ENCODE results near the gene CCDC146. TPM values are rescaled to one million over a fixed set of nuclear protein-coding genes. Genes with fewer than 3 reads are reported as not detected.

CCDC146 gene
- total and polyA plus RNA-seq, 2 of the 13 experiments (the other 11 are each of a cell fraction or from before 2014, with no cell fraction given) = 2.4 to 4.1 TPM

DNA sequence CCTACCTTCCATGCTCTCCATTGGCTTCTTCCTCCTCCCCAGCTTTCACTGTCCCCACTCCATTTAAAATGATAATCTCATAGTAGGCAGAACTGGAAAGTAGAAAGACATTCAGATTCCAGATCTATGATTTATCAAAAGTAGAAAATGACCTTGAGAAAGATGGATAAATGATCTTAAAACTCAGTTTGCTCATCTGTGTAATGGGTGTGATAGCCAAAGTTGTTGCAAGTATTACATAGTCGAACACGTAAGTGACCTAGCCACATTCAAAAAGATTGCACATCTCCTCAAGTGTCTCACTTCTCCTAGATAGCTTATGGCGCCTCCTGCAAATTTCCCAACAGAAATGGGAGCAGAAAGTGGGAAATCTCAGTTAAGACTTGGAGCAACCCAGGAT, 167.0 kb downstream of the CCDC146 start:
- H3K4me3 ChIP-seq (replicated peaks in 1 of 3; ENCODE audit: insufficient read depth in 1 of 3, low read depth in 2 of 3, low read length in 3 of 3) = no peak overlapping the region
- no TSS peak for BruUV-seq (replicated peaks)
- no peak overlapping the region for H3K9ac ChIP-seq (ENCODE audit: insufficient read depth, low read depth, low read length)
- TF ChIP-seq ZNF629 (CRISPR knock-in tag; conservative IDR thresholded peaks at IDR 0.05) = peak; percentile 56; the same call in 1 of the 2 replicates
- TF ChIP-seq ZBTB21 (CRISPR knock-in tag; IDR thresholded peaks at IDR 0.05) = no peak
- ChIA-PET CTCF (ENCODE audit: low intra/inter-chr PET ratio, low total read pairs) (no interaction called here), POLR2A (no interaction called here)
- H2AFZ ChIP-seq (ENCODE audit: low read length) = no peak overlapping the region
- H3K4me1 ChIP-seq (ENCODE audit: insufficient read depth, low read length) = no peaks in the 10 kb centered on the region
- no peaks in the 10 kb centered on the region for H3K79me2 ChIP-seq (ENCODE audit: insufficient read depth, low read length)
- no peak overlapping the region for H3K4me2 ChIP-seq (ENCODE audit: low read depth, low read length)
- H4K20me1 ChIP-seq (ENCODE audit: insufficient read depth, low read length) = no peaks in the 10 kb centered on the region
- H3K27me3 ChIP-seq (ENCODE audit: control insufficient read depth in 1 of 2, insufficient read depth in 2 of 2, low read length in 2 of 2) = no peaks in the 10 kb centered on the region
- in situ Hi-C loops (cut with HindIII; ENCODE audit: extremely low pct_ligation_motif_present, low pct_unique_long_range_greater_than_20kb) = no loop called here
- no peak overlapping the region for H3K27ac ChIP-seq (ENCODE audit: extremely low read length, insufficient read depth, low read length)
- no peaks in the 10 kb centered on the region for H3K9me3 ChIP-seq (ENCODE audit: low read length)
- intact Hi-C loops (cut with micrococcal nuclease; ENCODE audit: unreplicated experiment) = no loop called here
- 95% methylated on average over 3 of the region's 3 CpGs for WGBS (ENCODE audit: low lambda C conversion rate)
- no peak for ATAC-seq
- no peak for DNase-seq (ENCODE audit: low spot score)
- no peaks in the 10 kb centered on the region for H3K36me3 ChIP-seq (replicated peaks in 1 of 2; ENCODE audit: control insufficient read depth in 1 of 2, insufficient read depth in 2 of 2, low read length in 2 of 2)
- FAIRE-seq = no peak

GRCh38 chr7:77290425-77290824, 168.0 kb downstream of the CCDC146 start:
- POLR2A ChIA-PET = no interaction called here
- FAIRE-seq (no peak), ATAC-seq (no peak), DNase-seq (ENCODE audit: low spot score) (no peak)
- no peaks in the 10 kb centered on the region for H3K79me2 ChIP-seq (ENCODE audit: insufficient read depth, low read length)
- no peak for TF ChIP-seq ZNF510 (CRISPR knock-in tag; IDR thresholded peaks at IDR 0.05; ENCODE audit: low read depth)
- no peak for TF ChIP-seq NCOA5 (CRISPR knock-in tag; IDR thresholded peaks at IDR 0.05)
- TF ChIP-seq, protein P1, sequence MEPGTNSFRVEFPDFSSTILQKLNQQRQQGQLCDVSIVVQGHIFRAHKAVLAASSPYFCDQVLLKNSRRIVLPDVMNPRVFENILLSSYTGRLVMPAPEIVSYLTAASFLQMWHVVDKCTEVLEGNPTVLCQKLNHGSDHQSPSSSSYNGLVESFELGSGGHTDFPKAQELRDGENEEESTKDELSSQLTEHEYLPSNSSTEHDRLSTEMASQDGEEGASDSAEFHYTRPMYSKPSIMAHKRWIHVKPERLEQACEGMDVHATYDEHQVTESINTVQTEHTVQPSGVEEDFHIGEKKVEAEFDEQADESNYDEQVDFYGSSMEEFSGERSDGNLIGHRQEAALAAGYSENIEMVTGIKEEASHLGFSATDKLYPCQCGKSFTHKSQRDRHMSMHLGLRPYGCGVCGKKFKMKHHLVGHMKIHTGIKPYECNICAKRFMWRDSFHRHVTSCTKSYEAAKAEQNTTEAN (CRISPR knock-in tag; conservative IDR thresholded peaks at IDR 0.05) = no peak
- TF ChIP-seq ZIK1 (CRISPR knock-in tag; IDR thresholded peaks at IDR 0.05; ENCODE audit: borderline replicate concordance, low read depth) = no peak
- no peak for TF ChIP-seq ZNF607 (CRISPR knock-in tag; IDR thresholded peaks at IDR 0.05; ENCODE audit: borderline replicate concordance)
- TF ChIP-seq RXRB (CRISPR knock-in tag; IDR thresholded peaks at IDR 0.05; ENCODE audit: borderline replicate concordance) = no peak
- TF ChIP-seq ZNF101 (CRISPR knock-in tag; IDR thresholded peaks at IDR 0.05; ENCODE audit: borderline replicate concordance, low read depth) = no peak
- TF ChIP-seq TEAD2 (CRISPR knock-in tag; IDR thresholded peaks at IDR 0.05) = no peak
- no peak for TF ChIP-seq ZNF660 (CRISPR knock-in tag; IDR thresholded peaks at IDR 0.05; ENCODE audit: borderline replicate concordance, low read depth)
- H3K4me3 ChIP-seq (replicated peaks in 1 of 3; ENCODE audit: insufficient read depth in 1 of 3, low read depth in 2 of 3, low read length in 3 of 3) = no peak overlapping the region
- intact Hi-C loops (cut with micrococcal nuclease; ENCODE audit: unreplicated experiment) = no loop called here
- no peak overlapping the region for H3K4me2 ChIP-seq (ENCODE audit: low read depth, low read length)
- H3K36me3 ChIP-seq (replicated peaks in 1 of 2; ENCODE audit: control insufficient read depth in 1 of 2, insufficient read depth in 2 of 2, low read length in 2 of 2) = no peaks in the 10 kb centered on the region
- H3K9me3 ChIP-seq (ENCODE audit: low read length) = no peaks in the 10 kb centered on the region
- no peaks in the 10 kb centered on the region for H3K4me1 ChIP-seq (ENCODE audit: insufficient read depth, low read length)
- no TSS peak for BruUV-seq (replicated peaks)
- CTCF ChIA-PET (ENCODE audit: low intra/inter-chr PET ratio, low total read pairs) = no interaction called here
- H2AFZ ChIP-seq (ENCODE audit: low read length) = no peak overlapping the region
- H3K27ac ChIP-seq (ENCODE audit: extremely low read length, insufficient read depth, low read length) = no peak overlapping the region
- H4K20me1 ChIP-seq (ENCODE audit: insufficient read depth, low read length) = no peaks in the 10 kb centered on the region
- in situ Hi-C loops (cut with HindIII; ENCODE audit: extremely low pct_ligation_motif_present, low pct_unique_long_range_greater_than_20kb) = no loop called here
- H3K9ac ChIP-seq (ENCODE audit: insufficient read depth, low read depth, low read length) = no peak overlapping the region
- no peaks in the 10 kb centered on the region for H3K27me3 ChIP-seq (ENCODE audit: control insufficient read depth in 1 of 2, insufficient read depth in 2 of 2, low read length in 2 of 2)
